ENCODE results near the gene GALNTL6.

Gene GALNTL6

GRCh38 chr4:172042714-172043114, 229.5 kb downstream of the GALNTL6 start:
- Histone ChIP-seq H3K14ac (ENCODE audit: low read length in 2 of 2) (no peak overlapping the region), H3K4me2 (ENCODE audit: low read length, poor library complexity, severe bottlenecking) (no peak overlapping the region), H2BK5ac (ENCODE audit: low read depth, low read length, poor library complexity, severe bottlenecking) (no peak overlapping the region), H4K91ac (ENCODE audit: low read length) (no peak overlapping the region), H2BK120ac (ENCODE audit: low read depth, low read length) (no peak overlapping the region), H3K4ac (ENCODE audit: low read depth in 1 of 2, low read length in 2 of 2) (no peak overlapping the region), H4K8ac (ENCODE audit: low read length) (no peak overlapping the region), H3K79me1 (replicated peaks; ENCODE audit: low read length, poor library complexity, severe bottlenecking) (no peaks in the 10 kb centered on the region), H3K27me3 (ENCODE audit: control insufficient read depth in 1 of 2, insufficient read depth in 1 of 2, low read length in 2 of 2) (no peaks in the 10 kb centered on the region), H2AFZ (ENCODE audit: low read depth, low read length) (no peak overlapping the region), H3K27ac (ENCODE audit: low read length, poor library complexity, severe bottlenecking) (no peak overlapping the region), H3K9ac (ENCODE audit: low read length) (no peak overlapping the region), H2BK12ac (ENCODE audit: low read length in 2 of 2) (no peak overlapping the region), H3K18ac (ENCODE audit: low read depth in 1 of 2, low read length in 2 of 2) (no peak overlapping the region), H3K9me3 (ENCODE audit: control insufficient read depth, low read length) (no peaks in the 10 kb centered on the region), H3K4me3 (ENCODE audit: insufficient read depth in 1 of 2, low read depth in 1 of 2, low read length in 2 of 2) (no peak overlapping the region), H3K4me1 (ENCODE audit: control insufficient read depth, insufficient read depth, low read depth, low read length) (no peaks in the 10 kb centered on the region), H3K23ac (ENCODE audit: low read length in 2 of 2) (no peak overlapping the region), H2BK15ac (ENCODE audit: low read depth, poor library complexity, severe bottlenecking) (no peak overlapping the region), H3K36me3 (ENCODE audit: control insufficient read depth in 1 of 2, insufficient read depth in 2 of 2, low read depth in 1 of 2, low read length in 2 of 2) (no peaks in the 10 kb centered on the region), H2AK5ac (ENCODE audit: low read length, severe bottlenecking) (no peak overlapping the region)
- no peak for DNase-seq
- WGBS: 85% methylated on average over 2 of the region's 3 CpGs

GRCh38 chr4:172045981-172046380, 232.8 kb downstream of the GALNTL6 start:
- Histone ChIP-seq H3K36me3 (ENCODE audit: control insufficient read depth in 1 of 2, insufficient read depth in 2 of 2, low read depth in 1 of 2, low read length in 2 of 2) (no peaks in the 10 kb centered on the region), H4K91ac (ENCODE audit: low read length) (no peak overlapping the region), H2AFZ (ENCODE audit: low read depth, low read length) (no peak overlapping the region), H3K4ac (ENCODE audit: low read depth in 1 of 2, low read length in 2 of 2) (no peak overlapping the region), H3K27me3 (ENCODE audit: control insufficient read depth in 1 of 2, insufficient read depth in 1 of 2, low read length in 2 of 2) (no peaks in the 10 kb centered on the region), H3K4me2 (ENCODE audit: low read length, poor library complexity, severe bottlenecking) (no peak overlapping the region), H3K18ac (ENCODE audit: low read depth in 1 of 2, low read length in 2 of 2) (no peak overlapping the region), H3K14ac (ENCODE audit: low read length in 2 of 2) (no peak overlapping the region), H3K4me3 (ENCODE audit: insufficient read depth in 1 of 2, low read depth in 1 of 2, low read length in 2 of 2) (no peak overlapping the region), H2BK15ac (ENCODE audit: low read depth, poor library complexity, severe bottlenecking) (no peak overlapping the region), H2BK12ac (ENCODE audit: low read length in 2 of 2) (no peak overlapping the region), H3K4me1 (ENCODE audit: control insufficient read depth, insufficient read depth, low read depth, low read length) (no peaks in the 10 kb centered on the region), H3K9ac (ENCODE audit: low read length) (no peak overlapping the region), H4K8ac (ENCODE audit: low read length) (no peak overlapping the region), H2BK120ac (ENCODE audit: low read depth, low read length) (no peak overlapping the region), H3K79me1 (replicated peaks; ENCODE audit: low read length, poor library complexity, severe bottlenecking) (no peaks in the 10 kb centered on the region), H3K23ac (ENCODE audit: low read length in 2 of 2) (no peak overlapping the region), H2BK5ac (ENCODE audit: low read depth, low read length, poor library complexity, severe bottlenecking) (no peak overlapping the region), H2AK5ac (ENCODE audit: low read length, severe bottlenecking) (no peak overlapping the region), H3K27ac (ENCODE audit: low read length, poor library complexity, severe bottlenecking) (no peak overlapping the region), H3K9me3 (ENCODE audit: control insufficient read depth, low read length) (no peaks in the 10 kb centered on the region)
- WGBS: 60% methylated on average over 1 of the region's 2 CpGs
- no peak for DNase-seq

- no peak overlapping the region for H2BK120ac ChIP-seq (ENCODE audit: low read depth, low read length)
- no peak overlapping the region for H4K8ac ChIP-seq (ENCODE audit: low read length)
Observed at GRCh38 chr4:172048666-172049065, 235.5 kb downstream of the GALNTL6 start.

GRCh38 chr4:172050911-172051310, 237.7 kb downstream of the GALNTL6 start:
- no peak overlapping the region for H4K91ac ChIP-seq (ENCODE audit: low read length)
- H3K4me2 ChIP-seq (ENCODE audit: low read length, poor library complexity, severe bottlenecking): no peak overlapping the region

More at GRCh38 chr4:172048666-172049065, 235.5 kb downstream of the GALNTL6 start:
- H3K36me3 ChIP-seq (ENCODE audit: control insufficient read depth in 1 of 2, insufficient read depth in 2 of 2, low read depth in 1 of 2, low read length in 2 of 2): no peaks in the 10 kb centered on the region
- WGBS: 100% methylated on average over 1 of the region's 1 CpG
- H2BK15ac ChIP-seq (ENCODE audit: low read depth, poor library complexity, severe bottlenecking): no peak overlapping the region
- H3K4me1 ChIP-seq (ENCODE audit: control insufficient read depth, insufficient read depth, low read depth, low read length): no peaks in the 10 kb centered on the region
- H3K4me3 ChIP-seq (ENCODE audit: insufficient read depth in 1 of 2, low read depth in 1 of 2, low read length in 2 of 2): no peak overlapping the region
- DNase-seq: no peak
- H3K27me3 ChIP-seq (ENCODE audit: control insufficient read depth in 1 of 2, insufficient read depth in 1 of 2, low read length in 2 of 2): no peaks in the 10 kb centered on the region
- no peak overlapping the region for H3K4me2 ChIP-seq (ENCODE audit: low read length, poor library complexity, severe bottlenecking)
- no peak overlapping the region for H2BK12ac ChIP-seq (ENCODE audit: low read length in 2 of 2)
- no peak overlapping the region for H2AK5ac ChIP-seq (ENCODE audit: low read length, severe bottlenecking)
- no peak overlapping the region for H3K4ac ChIP-seq (ENCODE audit: low read depth in 1 of 2, low read length in 2 of 2)
- no peak overlapping the region for H2AFZ ChIP-seq (ENCODE audit: low read depth, low read length)
- no peak overlapping the region for H3K27ac ChIP-seq (ENCODE audit: low read length, poor library complexity, severe bottlenecking)
- H3K9ac ChIP-seq (ENCODE audit: low read length): no peak overlapping the region
- H3K23ac ChIP-seq (ENCODE audit: low read length in 2 of 2): no peak overlapping the region
- H3K18ac ChIP-seq (ENCODE audit: low read depth in 1 of 2, low read length in 2 of 2): no peak overlapping the region
- no peak overlapping the region for H2BK5ac ChIP-seq (ENCODE audit: low read depth, low read length, poor library complexity, severe bottlenecking)
- no peaks in the 10 kb centered on the region for H3K79me1 ChIP-seq (replicated peaks; ENCODE audit: low read length, poor library complexity, severe bottlenecking)
- no peaks in the 10 kb centered on the region for H3K9me3 ChIP-seq (ENCODE audit: control insufficient read depth, low read length)
- no peak overlapping the region for H3K14ac ChIP-seq (ENCODE audit: low read length in 2 of 2)
- no peak overlapping the region for H4K91ac ChIP-seq (ENCODE audit: low read length)

More at GRCh38 chr4:172050911-172051310, 237.7 kb downstream of the GALNTL6 start:
- no peak overlapping the region for H3K4ac ChIP-seq (ENCODE audit: low read depth in 1 of 2, low read length in 2 of 2)
- WGBS: 94% methylated on average over 4 of the region's 4 CpGs
- no peak overlapping the region for H2AFZ ChIP-seq (ENCODE audit: low read depth, low read length)
- H3K14ac ChIP-seq (ENCODE audit: low read length in 2 of 2): no peak overlapping the region
- no peak overlapping the region for H2AK5ac ChIP-seq (ENCODE audit: low read length, severe bottlenecking)
- no peaks in the 10 kb centered on the region for H3K36me3 ChIP-seq (ENCODE audit: control insufficient read depth in 1 of 2, insufficient read depth in 2 of 2, low read depth in 1 of 2, low read length in 2 of 2)
- no peak for DNase-seq
- no peaks in the 10 kb centered on the region for H3K79me1 ChIP-seq (replicated peaks; ENCODE audit: low read length, poor library complexity, severe bottlenecking)
- H3K27ac ChIP-seq (ENCODE audit: low read length, poor library complexity, severe bottlenecking): no peak overlapping the region
- H3K4me1 ChIP-seq (ENCODE audit: control insufficient read depth, insufficient read depth, low read depth, low read length): no peaks in the 10 kb centered on the region
- no peak overlapping the region for H3K23ac ChIP-seq (ENCODE audit: low read length in 2 of 2)
- no peak overlapping the region for H2BK12ac ChIP-seq (ENCODE audit: low read length in 2 of 2)
- no peak overlapping the region for H3K18ac ChIP-seq (ENCODE audit: low read depth in 1 of 2, low read length in 2 of 2)
- no peak overlapping the region for H4K8ac ChIP-seq (ENCODE audit: low read length)
- H3K9ac ChIP-seq (ENCODE audit: low read length): no peak overlapping the region
- H2BK5ac ChIP-seq (ENCODE audit: low read depth, low read length, poor library complexity, severe bottlenecking): no peak overlapping the region
- no peak overlapping the region for H2BK15ac ChIP-seq (ENCODE audit: low read depth, poor library complexity, severe bottlenecking)
- H2BK120ac ChIP-seq (ENCODE audit: low read depth, low read length): no peak overlapping the region
- no peaks in the 10 kb centered on the region for H3K9me3 ChIP-seq (ENCODE audit: control insufficient read depth, low read length)
- H3K4me3 ChIP-seq (ENCODE audit: insufficient read depth in 1 of 2, low read depth in 1 of 2, low read length in 2 of 2): no peak overlapping the region
- no peaks in the 10 kb centered on the region for H3K27me3 ChIP-seq (ENCODE audit: control insufficient read depth in 1 of 2, insufficient read depth in 1 of 2, low read length in 2 of 2)
